DND-41 (cell line): ENCODE results near the gene TEN1.

Experiments used
- EZH2 ChIP-seq: IDR thresholded peaks from 3 replicates; pipeline ENCODE4 v1.6.1; 2012; ENCODE audit warnings: borderline replicate concordance, low read depth, mild to moderate bottlenecking, moderate library complexity, low read length, inconsistent platforms; ENCODE audit not compliant: severe bottlenecking
- TF ChIP-seq, protein P1 (sequence below): IDR thresholded peaks from 2 replicates; pipeline ENCODE4 v1.5.1; 2012; ENCODE audit warnings: borderline replicate concordance, low read length, moderate library complexity, mild to moderate bottlenecking; ENCODE audit not compliant: poor library complexity, severe bottlenecking; ENCODE audit errors: extremely low read depth

DNA sequence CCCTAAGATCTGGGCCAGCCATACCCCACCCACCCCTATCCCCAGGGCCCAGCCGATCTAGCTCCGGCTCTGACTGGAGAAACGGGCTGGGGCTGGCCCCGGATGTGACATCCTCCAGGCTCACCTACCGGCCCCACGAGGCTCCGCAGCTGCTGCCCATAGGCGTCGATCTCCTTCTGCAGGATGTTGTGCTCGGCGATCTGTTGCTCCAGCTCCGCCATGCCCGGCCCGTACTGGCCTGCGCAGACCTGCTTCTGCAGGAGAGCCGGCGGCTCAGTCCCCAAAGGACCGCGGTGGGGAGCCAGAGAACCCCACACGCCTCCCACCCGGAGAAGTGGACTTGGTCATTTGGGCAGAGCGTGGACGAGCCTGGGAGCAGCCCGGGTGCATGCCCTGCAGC is 43.2 kb downstream of the TEN1 start:
- TF ChIP-seq, protein P1, sequence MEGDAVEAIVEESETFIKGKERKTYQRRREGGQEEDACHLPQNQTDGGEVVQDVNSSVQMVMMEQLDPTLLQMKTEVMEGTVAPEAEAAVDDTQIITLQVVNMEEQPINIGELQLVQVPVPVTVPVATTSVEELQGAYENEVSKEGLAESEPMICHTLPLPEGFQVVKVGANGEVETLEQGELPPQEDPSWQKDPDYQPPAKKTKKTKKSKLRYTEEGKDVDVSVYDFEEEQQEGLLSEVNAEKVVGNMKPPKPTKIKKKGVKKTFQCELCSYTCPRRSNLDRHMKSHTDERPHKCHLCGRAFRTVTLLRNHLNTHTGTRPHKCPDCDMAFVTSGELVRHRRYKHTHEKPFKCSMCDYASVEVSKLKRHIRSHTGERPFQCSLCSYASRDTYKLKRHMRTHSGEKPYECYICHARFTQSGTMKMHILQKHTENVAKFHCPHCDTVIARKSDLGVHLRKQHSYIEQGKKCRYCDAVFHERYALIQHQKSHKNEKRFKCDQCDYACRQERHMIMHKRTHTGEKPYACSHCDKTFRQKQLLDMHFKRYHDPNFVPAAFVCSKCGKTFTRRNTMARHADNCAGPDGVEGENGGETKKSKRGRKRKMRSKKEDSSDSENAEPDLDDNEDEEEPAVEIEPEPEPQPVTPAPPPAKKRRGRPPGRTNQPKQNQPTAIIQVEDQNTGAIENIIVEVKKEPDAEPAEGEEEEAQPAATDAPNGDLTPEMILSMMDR, result no peak
- no peak for TF ChIP-seq EZH2
